SK-N-MC (cell line): ENCODE data around the gene TAL1.

Source experiments
- DNase-seq: peaks from one replicate; pipeline ENCODE4 v3.0.0-alpha.2; 2011; ENCODE audit warnings: low read depth, low spot score
- H3K27ac ChIP-seq: fragments of 200-600 bp; sonication (generic); 2 replicates; pipeline ENCODE4 v1.5.1; 2016; ENCODE audit warnings: mixed run types
- H3K36me3 ChIP-seq: fragments of 200-600 bp; sonication (generic); 2 replicates; pipeline ENCODE4 v1.6.1; 2017; ENCODE audit warnings: antibody characterized with exemption, low read length, mixed read lengths; ENCODE audit not compliant: insufficient read depth
- H3K4me3 ChIP-seq: fragments of 200-600 bp; sonication (generic); 2 replicates; pipeline ENCODE4 v1.5.1; 2016
- H3K9ac ChIP-seq: fragments of 200-600 bp; sonication (generic); 2 replicates; pipeline ENCODE4 v1.8.0; 2017; ENCODE audit warnings: mixed run types, mixed read lengths; ENCODE audit not compliant: insufficient read length
- H3K9me3 ChIP-seq: fragments of 200-600 bp; sonication (generic); 2 replicates; pipeline ENCODE4 v1.6.1; 2017; ENCODE audit warnings: low read depth, mild to moderate bottlenecking, antibody characterized with exemption, low read length, moderate library complexity, mixed read lengths
- EZH2 ChIP-seq: fragments of 200-600 bp; sonication (generic); IDR thresholded peaks from one replicate; pipeline ENCODE4 v1.6.1; 2017; ENCODE audit warnings: antibody characterized with exemption
- FOXP2 ChIP-seq: optimal IDR thresholded peaks from 2 replicates; pipeline ENCODE3; 2011; ENCODE audit warnings: mild to moderate bottlenecking, moderate library complexity; ENCODE audit not compliant: insufficient read depth; ENCODE audit errors: extremely low read length, control extremely low read depth
- POLR2AphosphoS5 ChIP-seq: IDR thresholded peaks from 2 replicates; pipeline ENCODE4 v1.6.1; 2012; ENCODE audit warnings: mild to moderate bottlenecking, low read depth, low read length, borderline replicate concordance

TAL1 gene

DNA sequence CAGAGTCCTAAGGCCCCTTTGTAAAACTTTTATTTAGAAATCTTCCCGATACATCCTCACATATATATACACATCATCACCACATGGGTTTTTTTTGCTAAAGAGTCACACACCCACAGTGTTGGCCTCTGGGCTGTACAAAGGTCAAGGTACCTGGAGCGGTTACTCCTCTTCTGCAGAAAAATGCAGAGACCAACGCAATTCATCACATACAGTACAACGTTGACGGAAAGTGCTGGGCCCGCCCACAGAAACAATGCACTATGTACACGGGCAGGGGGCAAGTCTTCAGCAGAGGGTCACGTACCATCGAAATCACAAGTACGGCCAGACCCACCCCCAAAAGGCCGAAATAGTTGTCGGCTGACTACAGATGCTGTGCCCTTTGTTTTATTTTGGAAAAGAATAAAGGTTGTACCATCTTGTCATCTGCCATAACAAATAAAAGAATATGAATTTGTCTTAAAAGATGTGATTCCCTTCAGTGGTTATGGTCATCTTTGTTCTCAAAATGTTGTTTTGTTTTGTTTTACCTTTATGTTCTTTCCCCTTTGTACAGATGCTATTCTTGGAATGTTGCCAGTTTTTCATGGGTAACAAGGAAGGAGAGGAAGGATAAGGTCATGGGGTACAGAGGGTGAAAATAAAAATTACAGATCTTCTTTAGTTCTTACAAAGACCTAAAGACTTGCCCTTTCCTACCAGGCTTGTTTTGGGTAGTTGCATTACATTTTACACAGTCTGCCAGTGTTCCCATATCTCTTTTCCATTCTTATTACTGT, 15.6 kb downstream of the TAL1 start:
- TF ChIP-seq FOXP2, result no peak
- no peak for TF ChIP-seq EZH2
- TF ChIP-seq POLR2AphosphoS5, result no peak
- H3K9me3 ChIP-seq, result no peaks in the 10 kb centered on the region
- H3K27ac ChIP-seq, result no peak overlapping the region
- no peak overlapping the region for H3K9ac ChIP-seq
- DNase-seq, result no peak
- no peaks in the 10 kb centered on the region for H3K36me3 ChIP-seq
- H3K4me3 ChIP-seq, result no peak overlapping the region

DNA sequence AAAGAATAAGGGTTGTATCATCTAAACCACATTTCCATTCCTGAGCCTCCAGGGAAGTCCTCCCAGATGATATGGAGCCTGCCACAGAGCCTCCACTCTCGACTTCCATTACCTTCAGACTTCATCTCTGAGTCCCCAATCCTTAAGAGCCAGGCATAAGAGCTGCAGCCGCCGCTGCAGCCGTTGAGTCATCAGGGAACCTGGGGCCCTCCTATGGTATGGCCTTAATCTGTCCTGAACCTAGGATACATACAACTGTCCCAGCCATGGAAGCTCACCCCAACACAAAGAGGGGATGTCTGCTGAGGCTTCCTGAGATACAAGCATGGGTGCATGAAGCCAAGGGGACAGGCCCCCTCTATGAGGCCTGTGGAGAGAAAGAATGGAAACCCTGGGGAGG, 16.3 kb downstream of the TAL1 start:
- Histone ChIP-seq H3K9ac (no peak overlapping the region), H3K4me3 (no peak overlapping the region), H3K27ac (no peak overlapping the region), H3K36me3 (no peaks in the 10 kb centered on the region), H3K9me3 (no peaks in the 10 kb centered on the region)
- TF ChIP-seq POLR2AphosphoS5 (no peak), FOXP2 (no peak), EZH2 (no peak)
- DNase-seq, result no peak

DNA sequence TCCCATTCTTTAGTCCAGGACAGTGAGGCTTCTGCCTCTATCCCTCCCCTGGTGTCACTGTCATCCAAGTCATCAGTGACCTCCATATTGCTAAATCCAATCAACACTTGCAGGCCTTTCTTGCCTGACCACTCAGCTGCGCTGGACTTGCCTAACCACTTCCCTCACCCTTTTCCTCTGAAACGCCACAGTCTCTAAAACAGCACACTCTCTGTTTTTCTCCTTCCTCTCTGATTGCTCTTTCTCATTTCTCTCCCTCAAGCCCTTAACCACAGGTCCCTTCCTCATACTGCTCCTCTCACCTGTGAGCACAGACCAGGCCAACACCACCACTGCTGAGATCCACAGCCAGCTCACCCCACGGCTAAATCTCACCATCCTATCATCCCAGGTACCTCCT, 17.5 kb downstream of the TAL1 start:
- Histone ChIP-seq H3K9me3 (no peaks in the 10 kb centered on the region), H3K36me3 (no peaks in the 10 kb centered on the region), H3K27ac (no peak overlapping the region), H3K9ac (no peak overlapping the region), H3K4me3 (no peak overlapping the region)
- TF ChIP-seq FOXP2 (no peak), EZH2 (no peak), POLR2AphosphoS5 (no peak)
- DNase-seq, result no peak

DNA sequence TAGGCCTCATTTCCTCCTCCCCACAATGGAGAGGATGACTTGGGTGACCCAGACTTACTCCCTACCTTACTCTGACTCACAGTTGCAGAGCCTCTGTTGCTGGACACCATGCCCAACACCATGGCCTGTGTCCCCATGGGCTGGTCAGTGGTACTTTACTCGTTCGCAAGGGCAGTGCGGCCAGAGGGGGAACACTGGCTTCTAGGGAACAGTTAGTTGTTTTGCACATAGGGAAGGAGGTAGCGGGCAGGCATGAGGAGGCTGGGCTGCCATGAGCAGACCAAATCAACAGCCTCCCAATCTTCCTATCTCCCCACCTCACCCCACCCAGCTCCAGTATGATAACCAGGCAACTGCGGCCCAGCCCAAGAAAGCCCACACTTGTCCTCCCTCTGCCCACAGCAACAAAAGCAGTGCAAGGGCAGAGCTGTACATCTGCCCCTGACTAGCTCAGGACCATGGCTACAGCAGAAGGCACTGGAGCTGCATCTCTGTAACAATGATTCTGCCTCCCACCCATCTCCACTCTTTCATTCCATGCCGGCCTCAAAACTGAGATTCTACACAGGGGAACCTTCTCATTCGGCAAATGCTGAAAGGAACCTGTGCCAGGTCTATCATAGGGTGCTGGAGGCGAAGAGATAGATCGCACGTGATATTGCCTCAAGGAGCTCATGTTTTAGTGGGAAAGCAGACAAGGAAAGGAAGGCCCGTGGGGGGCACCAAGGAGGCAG, 18.6 kb downstream of the TAL1 start:
- no peaks in the 10 kb centered on the region for H3K36me3 ChIP-seq
- no peak overlapping the region for H3K27ac ChIP-seq
- TF ChIP-seq EZH2 (no peak), POLR2AphosphoS5 (no peak), FOXP2 (no peak)
- no peaks in the 10 kb centered on the region for H3K9me3 ChIP-seq
- H3K4me3 ChIP-seq, result no peak overlapping the region
- H3K9ac ChIP-seq, result no peak overlapping the region
- no peak for DNase-seq

DNA sequence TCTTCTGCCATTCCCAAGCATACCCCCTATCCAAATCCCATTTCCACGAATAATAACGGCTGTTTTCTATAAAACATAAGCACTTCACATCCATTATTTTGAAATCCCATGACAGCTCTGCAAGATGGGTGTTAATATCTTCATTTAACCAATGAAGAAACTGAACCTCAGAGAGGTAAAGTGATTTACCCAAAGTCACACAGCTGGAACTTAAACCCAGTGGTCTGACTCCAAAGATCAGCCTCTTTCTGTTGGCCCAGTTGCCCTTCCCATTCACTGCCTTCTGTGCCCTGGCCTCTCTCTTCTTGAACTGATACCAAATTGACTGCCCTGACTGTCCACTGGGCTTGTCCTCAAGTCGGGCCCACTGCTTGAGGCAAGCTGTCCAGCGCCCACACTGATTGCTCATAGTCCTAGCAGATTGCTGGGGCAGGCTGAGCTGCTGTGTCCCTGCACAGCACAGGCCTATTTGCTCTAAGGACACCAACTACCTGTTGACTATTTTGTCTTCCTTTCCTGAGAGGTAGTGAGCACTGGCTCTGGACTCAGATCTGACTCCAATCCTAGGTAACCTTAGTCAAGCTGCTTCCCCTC, 19.3 kb downstream of the TAL1 start:
- H3K27ac ChIP-seq, result no peak overlapping the region
- TF ChIP-seq POLR2AphosphoS5 (no peak), FOXP2 (no peak), EZH2 (no peak)
- no peaks in the 10 kb centered on the region for H3K36me3 ChIP-seq
- H3K4me3 ChIP-seq, result no peak overlapping the region
- H3K9ac ChIP-seq, result no peak overlapping the region
- no peak for DNase-seq
- no peaks in the 10 kb centered on the region for H3K9me3 ChIP-seq

DNA sequence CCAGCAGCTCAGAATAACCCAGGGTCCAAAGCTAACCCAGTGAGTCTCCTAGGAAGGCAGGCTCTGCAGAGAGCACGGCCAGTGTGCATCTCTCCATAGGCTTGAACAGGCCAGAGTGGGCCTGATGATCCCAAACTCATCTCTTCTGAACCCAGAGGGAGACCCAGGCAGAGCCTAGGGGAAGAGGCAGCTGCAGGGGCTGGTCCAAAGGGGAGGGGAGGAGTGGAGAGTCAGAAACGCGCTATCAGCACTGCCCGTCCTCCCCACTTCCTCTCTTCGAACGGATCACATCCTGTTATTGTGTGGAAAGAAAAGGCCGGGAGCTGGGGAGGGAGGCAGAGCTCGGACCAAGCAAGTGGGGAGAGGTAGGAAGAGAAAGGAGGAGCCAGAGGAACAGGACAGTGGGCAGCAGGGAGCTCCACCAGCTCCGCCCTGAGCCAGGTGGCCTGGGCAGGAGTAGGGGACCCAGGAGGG, 20.2 kb downstream of the TAL1 start:
- DNase-seq, result no peak

DNA sequence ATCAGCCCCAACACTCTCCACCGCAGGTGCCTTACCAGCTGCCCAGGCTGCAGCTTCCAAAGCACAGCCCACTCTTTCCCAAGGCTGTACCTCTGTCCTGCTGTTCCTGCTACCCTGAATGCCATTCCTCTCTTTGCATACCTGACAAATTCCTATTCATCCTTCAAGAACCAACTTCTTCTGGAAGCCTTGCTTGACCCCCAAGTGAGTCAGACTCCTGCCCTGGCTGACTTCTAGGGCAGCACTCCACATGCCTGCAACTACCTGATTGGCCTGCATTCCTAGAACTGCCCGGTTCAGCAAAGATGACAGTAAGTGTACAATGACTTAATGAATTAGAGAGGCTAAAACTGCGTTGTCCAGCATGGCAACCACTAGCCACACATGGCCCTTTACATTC, 21.4 kb downstream of the TAL1 start:
- H3K9ac ChIP-seq, result no peak overlapping the region
- TF ChIP-seq FOXP2 (no peak), POLR2AphosphoS5 (no peak), EZH2 (no peak)
- DNase-seq, result no peak
- no peak overlapping the region for H3K27ac ChIP-seq
- H3K9me3 ChIP-seq, result no peaks in the 10 kb centered on the region
- H3K4me3 ChIP-seq, result no peak overlapping the region
- H3K36me3 ChIP-seq, result no peaks in the 10 kb centered on the region

More for the DNA sequence above, 20.2 kb downstream of the TAL1 start:
- Histone ChIP-seq H3K36me3 (no peaks in the 10 kb centered on the region), H3K27ac (no peak overlapping the region), H3K4me3 (no peak overlapping the region), H3K9me3 (no peaks in the 10 kb centered on the region), H3K9ac (no peak overlapping the region)
- no peak for TF ChIP-seq FOXP2
- no peak for TF ChIP-seq EZH2
- no peak for TF ChIP-seq POLR2AphosphoS5

DNA sequence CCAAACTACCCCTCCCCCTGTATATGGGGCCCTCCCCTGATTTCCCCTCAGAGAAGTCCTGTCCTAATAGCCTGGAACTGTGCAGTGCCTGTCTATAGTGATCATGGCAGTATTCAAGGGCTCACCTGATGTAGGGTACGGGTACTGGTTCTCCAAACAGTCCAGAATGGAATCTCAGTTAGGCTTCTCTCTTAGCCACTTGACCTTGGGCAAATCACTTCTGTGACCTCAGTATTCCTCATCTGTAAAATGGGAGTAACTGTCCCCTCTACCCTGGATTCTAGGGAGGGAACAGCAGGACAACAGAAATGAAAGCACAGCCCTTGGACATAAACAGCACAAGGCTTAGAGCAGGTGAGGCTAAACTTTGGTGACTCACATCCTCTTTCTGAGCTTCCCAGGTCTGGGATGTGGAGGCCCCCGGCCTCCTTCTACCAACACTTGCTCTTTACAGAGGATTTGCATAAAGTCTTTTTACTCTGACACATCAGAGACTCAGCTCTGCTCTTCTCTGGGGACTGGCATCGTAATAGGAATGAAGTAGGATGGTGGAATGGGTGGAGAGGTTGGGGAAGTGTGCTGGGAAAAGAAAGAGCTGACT, 22.2 kb downstream of the TAL1 start:
- Histone ChIP-seq H3K9ac (no peak overlapping the region), H3K4me3 (no peak overlapping the region), H3K36me3 (no peaks in the 10 kb centered on the region), H3K27ac (no peak overlapping the region), H3K9me3 (no peaks in the 10 kb centered on the region)
- DNase-seq, result no peak
- TF ChIP-seq EZH2, result no peak
- TF ChIP-seq FOXP2, result no peak
- no peak for TF ChIP-seq POLR2AphosphoS5
